H9 (cell line): ENCODE measurements around the gene GALR3. TPM values are rescaled to one million over a fixed set of nuclear protein-coding genes. Genes with fewer than 3 reads are reported as not detected.
A peak's percentile ranks its signal among the peaks of the same experiment; 100 is the strongest.

ENCODE experiments used
- DNase-seq: peaks from one replicate; pipeline ENCODE4 v3.0.0-alpha.2; 2017
- H2AFZ ChIP-seq: one replicate; pipeline ENCODE4 v1.6.1; 2013; ENCODE audit warnings: mild to moderate bottlenecking, low read length, control low read depth, moderate library complexity
- H2AK5ac ChIP-seq: 2 replicates; pipeline ENCODE4 v1.6.1; 2013; ENCODE audit warnings: low read length, control low read depth, mixed read lengths; ENCODE audit not compliant: insufficient read length
- H2BK120ac ChIP-seq: one replicate; pipeline ENCODE4 v1.6.1; 2013; ENCODE audit warnings: low read depth, mild to moderate bottlenecking, low read length, control low read depth, inconsistent platforms; ENCODE audit not compliant: poor library complexity, severe bottlenecking
- H2BK12ac ChIP-seq: 2 replicates; pipeline ENCODE4 v1.6.1; 2013; ENCODE audit warnings: low read length, control low read depth, mixed read lengths, low read depth; ENCODE audit not compliant: insufficient read length
- H2BK15ac ChIP-seq: 2 replicates; pipeline ENCODE4 v1.6.1; 2013; ENCODE audit warnings: low read depth, low read length, control low read depth
- H2BK20ac ChIP-seq: one replicate; pipeline ENCODE4 v1.6.1; 2013; ENCODE audit warnings: low read depth, mild to moderate bottlenecking, low read length, control low read depth, inconsistent platforms; ENCODE audit not compliant: poor library complexity, severe bottlenecking
- H2BK5ac ChIP-seq: 2 replicates; pipeline ENCODE4 v1.6.1; 2013; ENCODE audit warnings: low read length, control low read depth, mixed read lengths; ENCODE audit not compliant: insufficient read length
- H3K14ac ChIP-seq: 2 replicates; pipeline ENCODE4 v1.6.1; 2013; ENCODE audit warnings: low read length, control low read depth; ENCODE audit not compliant: insufficient read depth
- H3K18ac ChIP-seq: 2 replicates; pipeline ENCODE4 v1.6.1; 2013; ENCODE audit warnings: low read depth, mild to moderate bottlenecking, mixed read lengths, low read length, control low read depth; ENCODE audit not compliant: insufficient read length
- H3K23ac ChIP-seq: 2 replicates; pipeline ENCODE4 v1.6.1; 2013; ENCODE audit warnings: low read length, control low read depth, mixed read lengths, low read depth; ENCODE audit not compliant: insufficient read length
- H3K23me2 ChIP-seq: 2 replicates; pipeline ENCODE4 v1.6.1; 2013; ENCODE audit warnings: low read depth, mild to moderate bottlenecking, mixed read lengths, low read length, control low read depth; ENCODE audit not compliant: insufficient read length, poor library complexity, severe bottlenecking
- H3K27ac ChIP-seq: 2 replicates; pipeline ENCODE4 v1.5.1; 2013; ENCODE audit warnings: low read length, control low read depth, mixed read lengths, low read depth; ENCODE audit not compliant: insufficient read length
- H3K27me3 ChIP-seq: 2 replicates; pipeline ENCODE4 v1.6.1; 2013; ENCODE audit warnings: low read length, control low read depth, inconsistent platforms; ENCODE audit not compliant: insufficient read depth
- H3K4ac ChIP-seq: 2 replicates; pipeline ENCODE4 v1.6.1; 2013; ENCODE audit warnings: low read depth, mild to moderate bottlenecking, control low read depth, inconsistent platforms, low read length, moderate library complexity
- H3K4me1 ChIP-seq: 2 replicates; pipeline ENCODE4 v1.6.1; 2013; ENCODE audit warnings: low read length, control low read depth, inconsistent platforms; ENCODE audit not compliant: insufficient read depth
- H3K4me2 ChIP-seq: 2 replicates; pipeline ENCODE4 v1.6.1; 2013; ENCODE audit warnings: low read length, control low read depth, mixed read lengths; ENCODE audit not compliant: insufficient read length, insufficient read depth
- H3K56ac ChIP-seq: 2 replicates; pipeline ENCODE4 v1.6.1; 2013; ENCODE audit warnings: low read depth, mild to moderate bottlenecking, mixed read lengths, low read length, control low read depth; ENCODE audit not compliant: insufficient read length
- H3K79me1 ChIP-seq: 2 replicates; pipeline ENCODE4 v1.6.1; 2013; ENCODE audit warnings: low read depth, mild to moderate bottlenecking, moderate library complexity, low read length, control low read depth, inconsistent platforms; ENCODE audit not compliant: insufficient read depth, poor library complexity, severe bottlenecking
- H3K79me2 ChIP-seq: 2 replicates; pipeline ENCODE4 v1.6.1; 2013; ENCODE audit warnings: low read length, control low read depth, inconsistent platforms; ENCODE audit not compliant: insufficient read depth
- H3K9ac ChIP-seq: 2 replicates; pipeline ENCODE4 v1.6.1; 2013; ENCODE audit warnings: low read length, control low read depth, mixed read lengths; ENCODE audit not compliant: insufficient read length; ENCODE audit errors: extremely low read depth
- H3K9me3 ChIP-seq: one replicate; pipeline ENCODE4 v1.6.1; 2013; ENCODE audit warnings: low read depth, low read length, inconsistent platforms; ENCODE audit not compliant: control insufficient read depth
- H3T11ph ChIP-seq: one replicate; pipeline ENCODE4 v1.6.1; 2013; ENCODE audit warnings: mild to moderate bottlenecking, low read length, control low read depth, inconsistent platforms
- H4K20me1 ChIP-seq: one replicate; pipeline ENCODE4 v1.6.1; 2013; ENCODE audit not compliant: control insufficient read depth, insufficient read length, insufficient read depth
- H4K5ac ChIP-seq: 2 replicates; pipeline ENCODE4 v1.6.1; 2013; ENCODE audit warnings: low read depth, mild to moderate bottlenecking, mixed read lengths, low read length, control low read depth; ENCODE audit not compliant: insufficient read length
- H4K8ac ChIP-seq: replicated peaks from 2 replicates; pipeline ENCODE4 v1.6.1; 2013; ENCODE audit warnings: low read length, control low read depth, mixed read lengths, low read depth; ENCODE audit not compliant: insufficient read length
- H4K91ac ChIP-seq: 2 replicates; pipeline ENCODE4 v1.6.1; 2013; ENCODE audit warnings: low read depth, mild to moderate bottlenecking, moderate library complexity, mixed read lengths, low read length, control low read depth; ENCODE audit not compliant: insufficient read length
- H3K27ac Mint-ChIP-seq, 3 experiments: 2 replicates in 2 of 3; 3 replicates in 1 of 3; pipeline ENCODE4 v1.8.0; 2020 to 2021; ENCODE audit warnings: mixed read lengths in 3 of 3, mild to moderate bottlenecking in 1 of 3, moderate library complexity in 1 of 3
- H3K27me3 Mint-ChIP-seq: 2 replicates; pipeline ENCODE4 v1.8.0; 2021; ENCODE audit warnings: low read depth, mild to moderate bottlenecking, moderate library complexity, mixed read lengths
- H3K36me3 Mint-ChIP-seq, 3 experiments: 2 replicates in 2 of 3; 3 replicates in 1 of 3; pipeline ENCODE4 v1.8.0; 2020 to 2021; ENCODE audit warnings: low read depth in 3 of 3, mixed read lengths in 3 of 3; ENCODE audit not compliant: insufficient read depth in 1 of 3
- H3K4me1 Mint-ChIP-seq, 2 experiments: 2 replicates each; pipeline ENCODE4 v1.8.0; 2020; ENCODE audit warnings: mixed read lengths in 2 of 2
- H3K4me3 Mint-ChIP-seq, 2 experiments: 2 replicates in 1 of 2; 3 replicates in 1 of 2; pipeline ENCODE4 v1.8.0; 2020 to 2021; ENCODE audit warnings: mild to moderate bottlenecking in 2 of 2, mixed read lengths in 2 of 2, moderate library complexity in 1 of 2
- H3K9me3 Mint-ChIP-seq, 2 experiments: 2 replicates in 1 of 2; 3 replicates in 1 of 2; pipeline ENCODE4 v1.8.0; 2020; ENCODE audit warnings: mild to moderate bottlenecking in 2 of 2, mixed read lengths in 2 of 2, moderate library complexity in 1 of 2
- WGBS: extraction: QIAGEN DNeasy Blood & Tissue Kit; methylation state at CpG from one replicate; pipeline ENCODE4 v1.1.7; 2013; ENCODE audit warnings: missing lambda C conversion rate, low lambda C conversion rate, mixed read lengths; ENCODE audit not compliant: insufficient read length; ENCODE audit errors: extremely low coverage; 5-methylcytosine and 5-hydroxymethylcytosine counted together
- total RNA-seq: library from RNA; stranded (reverse); gene quantifications from 2 replicates; pipeline ENCODE4 v1.2.1, GENCODE V29; 2021
- TF ChIP-seq, protein P1 (sequence below): fragments of 200-600 bp; sonication (generic); conservative IDR thresholded peaks from 3 replicates; pipeline ENCODE4 v1.8.0; 2021; ENCODE audit warnings: antibody characterized with exemption, mild to moderate bottlenecking

The GALR3 gene
- total RNA-seq, 1 experiment from 2014 or later, result 0.59 TPM

DNA sequence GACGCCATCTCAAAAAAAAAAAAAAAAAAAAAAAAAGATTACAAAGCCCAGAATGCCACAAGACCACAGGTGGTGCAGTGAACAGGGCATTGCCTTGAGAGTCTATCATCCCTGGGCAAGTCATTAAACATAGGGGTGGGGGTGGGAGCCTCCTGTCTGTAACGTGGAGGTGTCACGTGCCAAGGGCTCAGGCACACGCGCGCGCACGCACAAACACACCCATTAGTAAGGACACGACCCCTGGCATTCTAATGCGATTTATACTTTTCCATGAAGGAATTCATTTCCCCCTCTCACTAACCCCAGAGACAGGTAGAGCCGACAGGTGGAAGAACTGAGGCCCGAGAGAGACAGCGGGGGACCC lies 21.3 kb upstream of the GALR3 start:
- H3K9ac ChIP-seq, result no peak overlapping the region
- no peak overlapping the region for H4K8ac ChIP-seq
- Mint-ChIP-seq H3K27ac (no peak overlapping the region; a peak in 1 of 7 replicates), H3K4me1 (peaks cover 30 to 32% of the 10 kb centered on the region in 2 experiments), H3K27me3 (peaks cover 75% of the 10 kb centered on the region), H3K4me3 (peak overlapping the region; percentile 66 to 89), H3K9me3 (peaks cover 0 to 4% of the 10 kb centered on the region in 2 experiments; a peak in 3 of 5 replicates), H3K36me3 (no peaks in the 10 kb centered on the region; a peak in 1 of 7 replicates)
- H3K18ac ChIP-seq, result no peak overlapping the region
- H2AFZ ChIP-seq, result no peak overlapping the region
- no peak overlapping the region for H3K4ac ChIP-seq
- no CpG with 5 or more reads among the region's 13 CpGs for WGBS
- no peak overlapping the region for H3K56ac ChIP-seq
- no peaks in the 10 kb centered on the region for H4K20me1 ChIP-seq
- no peak overlapping the region for H3T11ph ChIP-seq
- no peaks in the 10 kb centered on the region for H3K9me3 ChIP-seq
- no peak overlapping the region for H2BK12ac ChIP-seq
- no peak overlapping the region for H2AK5ac ChIP-seq
- H4K5ac ChIP-seq, result no peak overlapping the region
- H3K23me2 ChIP-seq, result peaks cover 47% of the 10 kb centered on the region
- no peaks in the 10 kb centered on the region; the same call in 1 of the 2 replicates for H3K4me1 ChIP-seq
- no peak overlapping the region for H2BK5ac ChIP-seq
- TF ChIP-seq, protein P1, sequence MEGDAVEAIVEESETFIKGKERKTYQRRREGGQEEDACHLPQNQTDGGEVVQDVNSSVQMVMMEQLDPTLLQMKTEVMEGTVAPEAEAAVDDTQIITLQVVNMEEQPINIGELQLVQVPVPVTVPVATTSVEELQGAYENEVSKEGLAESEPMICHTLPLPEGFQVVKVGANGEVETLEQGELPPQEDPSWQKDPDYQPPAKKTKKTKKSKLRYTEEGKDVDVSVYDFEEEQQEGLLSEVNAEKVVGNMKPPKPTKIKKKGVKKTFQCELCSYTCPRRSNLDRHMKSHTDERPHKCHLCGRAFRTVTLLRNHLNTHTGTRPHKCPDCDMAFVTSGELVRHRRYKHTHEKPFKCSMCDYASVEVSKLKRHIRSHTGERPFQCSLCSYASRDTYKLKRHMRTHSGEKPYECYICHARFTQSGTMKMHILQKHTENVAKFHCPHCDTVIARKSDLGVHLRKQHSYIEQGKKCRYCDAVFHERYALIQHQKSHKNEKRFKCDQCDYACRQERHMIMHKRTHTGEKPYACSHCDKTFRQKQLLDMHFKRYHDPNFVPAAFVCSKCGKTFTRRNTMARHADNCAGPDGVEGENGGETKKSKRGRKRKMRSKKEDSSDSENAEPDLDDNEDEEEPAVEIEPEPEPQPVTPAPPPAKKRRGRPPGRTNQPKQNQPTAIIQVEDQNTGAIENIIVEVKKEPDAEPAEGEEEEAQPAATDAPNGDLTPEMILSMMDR, result no peak
- no peak overlapping the region for H2BK20ac ChIP-seq
- H3K23ac ChIP-seq, result no peak overlapping the region
- H4K91ac ChIP-seq, result no peak overlapping the region
- H3K27ac ChIP-seq, result no peak overlapping the region
- H3K4me2 ChIP-seq, result peak overlapping the region; percentile 87
- DNase-seq, result no peak
- H2BK120ac ChIP-seq, result no peak overlapping the region
- H3K79me2 ChIP-seq, result no peaks in the 10 kb centered on the region
- H2BK15ac ChIP-seq, result no peak overlapping the region
- peaks cover 13% of the 10 kb centered on the region; the same call in 1 of the 2 replicates for H3K27me3 ChIP-seq
- no peaks in the 10 kb centered on the region for H3K79me1 ChIP-seq
- no peak overlapping the region for H3K14ac ChIP-seq
